OCI-LY1 (cell line): ENCODE data around the gene SCPEP1.
"Not testable (repeated sequence)": the region's sequence is repeated elsewhere in the genome, so short reads cannot be mapped to it uniquely, and the experiment has no call there.

Experiments used
- H2AFZ ChIP-seq: fragments of 200-600 bp; sonication (generic), shearing (Covaris generic); 2 replicates; pipeline ENCODE4 v1.6.0; 2014; ENCODE audit warnings: antibody characterized with exemption, mild to moderate bottlenecking, low read length
- H3F3A ChIP-seq: fragments of 200-600 bp; sonication (generic), shearing (Covaris generic); 2 replicates; pipeline ENCODE4 v1.6.0; 2014; ENCODE audit warnings: mild to moderate bottlenecking, antibody characterized with exemption, low read length, moderate library complexity; ENCODE audit not compliant: insufficient read depth
- H3K27ac ChIP-seq: fragments of 200-600 bp; sonication (generic); 2 replicates; pipeline ENCODE4 v1.5.1; 2014; ENCODE audit warnings: low read length, mixed run types, mild to moderate bottlenecking, low read depth; ENCODE audit not compliant: poor library complexity, severe bottlenecking
- H3K27me3 ChIP-seq: fragments of 200-600 bp; sonication (generic); 2 replicates; pipeline ENCODE4 v1.6.0; 2014; ENCODE audit warnings: antibody characterized with exemption, mild to moderate bottlenecking, low read length, moderate library complexity; ENCODE audit not compliant: insufficient read depth
- H3K36me3 ChIP-seq: fragments of 200-600 bp; sonication (generic); 2 replicates; pipeline ENCODE4 v1.6.1; 2014; ENCODE audit warnings: mild to moderate bottlenecking, antibody characterized with exemption, low read length, moderate library complexity, mixed read lengths; ENCODE audit not compliant: insufficient read depth
- H3K4me1 ChIP-seq: fragments of 200-600 bp; sonication (generic); 2 replicates; pipeline ENCODE4 v1.5.1; 2014; ENCODE audit warnings: mild to moderate bottlenecking, low read length, moderate library complexity; ENCODE audit not compliant: insufficient read depth, severe bottlenecking
- H3K4me2 ChIP-seq: fragments of 200-600 bp; sonication (generic), shearing (Covaris generic); 2 replicates; pipeline ENCODE4 v1.6.1; 2014; ENCODE audit warnings: low read length
- H3K4me3 ChIP-seq: fragments of 200-600 bp; sonication (generic); 2 replicates; pipeline ENCODE4 v1.5.1; 2014; ENCODE audit warnings: low read length, low read depth, mild to moderate bottlenecking, mixed read lengths; ENCODE audit not compliant: poor library complexity, severe bottlenecking
- H3K79me2 ChIP-seq: fragments of 200-600 bp; shearing (Covaris generic); 2 replicates; pipeline ENCODE4 v1.6.1; 2016; ENCODE audit warnings: mixed run types, low read length, mixed read lengths; ENCODE audit not compliant: insufficient read depth
- H3K9ac ChIP-seq: fragments of 200-600 bp; sonication (generic), shearing (Covaris generic); 2 replicates; pipeline ENCODE4 v1.6.1; 2014; ENCODE audit warnings: mild to moderate bottlenecking, low read length, mixed read lengths
- H3K9me2 ChIP-seq: fragments of 200-600 bp; sonication (generic), shearing (Covaris generic); 2 replicates; pipeline ENCODE4 v1.6.1; 2014; ENCODE audit warnings: low read depth, mild to moderate bottlenecking, low read length, mixed read lengths
- H3K9me3 ChIP-seq: fragments of 200-600 bp; shearing (Covaris generic); 2 replicates; pipeline ENCODE4 v1.6.1; 2014; ENCODE audit warnings: low read length, mixed read lengths
- H4K20me1 ChIP-seq: fragments of 200-600 bp; sonication (generic), shearing (Covaris generic); 2 replicates; pipeline ENCODE4 v1.6.0; 2016; ENCODE audit warnings: mild to moderate bottlenecking, low read length; ENCODE audit not compliant: insufficient read depth
- EZH2 ChIP-seq: fragments of 200-600 bp; sonication (generic), shearing (Covaris generic); IDR thresholded peaks from 2 replicates; pipeline ENCODE4 v1.8.0; 2017; ENCODE audit warnings: borderline replicate concordance, mixed run types, mild to moderate bottlenecking, antibody characterized with exemption, low read length, moderate library complexity, mixed read lengths
- TF ChIP-seq, protein P1 (sequence below): fragments of 200-600 bp; sonication (generic), shearing (Covaris generic); IDR thresholded peaks from 2 replicates; pipeline ENCODE4 v1.5.1; 2017; ENCODE audit warnings: mild to moderate bottlenecking, antibody characterized with exemption, low read length, moderate library complexity, mixed read lengths

SCPEP1 gene

DNA sequence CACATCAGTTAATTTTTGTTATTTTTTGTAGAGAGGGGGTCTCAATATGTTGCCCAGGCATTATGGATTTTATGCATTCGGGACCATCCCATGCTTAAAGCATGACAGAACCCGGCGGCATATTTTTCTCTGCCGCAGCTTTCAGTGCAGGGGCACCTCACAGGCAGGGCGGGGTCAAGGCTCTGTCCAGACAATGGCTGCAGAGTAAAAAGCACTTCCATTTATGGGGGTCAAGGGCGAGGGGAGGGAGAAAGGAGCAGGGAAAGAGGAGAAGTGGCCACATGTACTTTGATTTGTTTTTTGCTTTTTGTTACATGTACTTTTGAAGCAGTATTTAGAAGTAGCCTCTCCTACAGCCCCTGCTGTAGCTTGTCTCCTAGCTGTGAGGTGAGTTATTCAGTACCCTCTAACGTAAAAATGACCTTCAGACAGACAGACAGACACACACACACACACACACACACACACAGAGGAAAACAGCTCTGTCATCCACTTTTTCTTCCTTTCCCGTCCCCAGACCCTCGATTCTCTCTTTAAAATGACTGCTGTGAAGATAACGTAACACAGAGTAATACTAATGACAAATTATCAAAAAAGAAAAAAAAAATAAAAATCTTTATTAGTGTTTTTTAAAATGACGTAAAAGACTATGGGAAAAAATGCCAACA, 856 bp upstream of the SCPEP1 start:
- Histone ChIP-seq H3K36me3 (no peaks in the 10 kb centered on the region; the same call in 1 of the 2 replicates), H3K9me3 (no peaks in the 10 kb centered on the region), H3K27ac (no peak overlapping the region), H3K4me2 (peak overlapping the region; percentile 75), H3F3A (no peaks in the 10 kb centered on the region), H3K4me1 (peaks cover 25% of the 10 kb centered on the region), H3K9ac (peak overlapping the region; percentile 42; the same call in 1 of the 2 replicates), H2AFZ (0 out of 2 replicates have a peak overlapping the region, but pooled peaks have one; percentile 23), H3K27me3 (no peaks in the 10 kb centered on the region; the same call in 1 of the 2 replicates), H3K79me2 (no peaks in the 10 kb centered on the region), H3K4me3 (peak overlapping the region; percentile 68), H3K9me2 (no peaks in the 10 kb centered on the region), H4K20me1 (no peaks in the 10 kb centered on the region)
- no peak for TF ChIP-seq EZH2
- TF ChIP-seq, protein P1, sequence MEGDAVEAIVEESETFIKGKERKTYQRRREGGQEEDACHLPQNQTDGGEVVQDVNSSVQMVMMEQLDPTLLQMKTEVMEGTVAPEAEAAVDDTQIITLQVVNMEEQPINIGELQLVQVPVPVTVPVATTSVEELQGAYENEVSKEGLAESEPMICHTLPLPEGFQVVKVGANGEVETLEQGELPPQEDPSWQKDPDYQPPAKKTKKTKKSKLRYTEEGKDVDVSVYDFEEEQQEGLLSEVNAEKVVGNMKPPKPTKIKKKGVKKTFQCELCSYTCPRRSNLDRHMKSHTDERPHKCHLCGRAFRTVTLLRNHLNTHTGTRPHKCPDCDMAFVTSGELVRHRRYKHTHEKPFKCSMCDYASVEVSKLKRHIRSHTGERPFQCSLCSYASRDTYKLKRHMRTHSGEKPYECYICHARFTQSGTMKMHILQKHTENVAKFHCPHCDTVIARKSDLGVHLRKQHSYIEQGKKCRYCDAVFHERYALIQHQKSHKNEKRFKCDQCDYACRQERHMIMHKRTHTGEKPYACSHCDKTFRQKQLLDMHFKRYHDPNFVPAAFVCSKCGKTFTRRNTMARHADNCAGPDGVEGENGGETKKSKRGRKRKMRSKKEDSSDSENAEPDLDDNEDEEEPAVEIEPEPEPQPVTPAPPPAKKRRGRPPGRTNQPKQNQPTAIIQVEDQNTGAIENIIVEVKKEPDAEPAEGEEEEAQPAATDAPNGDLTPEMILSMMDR = no peak

DNA sequence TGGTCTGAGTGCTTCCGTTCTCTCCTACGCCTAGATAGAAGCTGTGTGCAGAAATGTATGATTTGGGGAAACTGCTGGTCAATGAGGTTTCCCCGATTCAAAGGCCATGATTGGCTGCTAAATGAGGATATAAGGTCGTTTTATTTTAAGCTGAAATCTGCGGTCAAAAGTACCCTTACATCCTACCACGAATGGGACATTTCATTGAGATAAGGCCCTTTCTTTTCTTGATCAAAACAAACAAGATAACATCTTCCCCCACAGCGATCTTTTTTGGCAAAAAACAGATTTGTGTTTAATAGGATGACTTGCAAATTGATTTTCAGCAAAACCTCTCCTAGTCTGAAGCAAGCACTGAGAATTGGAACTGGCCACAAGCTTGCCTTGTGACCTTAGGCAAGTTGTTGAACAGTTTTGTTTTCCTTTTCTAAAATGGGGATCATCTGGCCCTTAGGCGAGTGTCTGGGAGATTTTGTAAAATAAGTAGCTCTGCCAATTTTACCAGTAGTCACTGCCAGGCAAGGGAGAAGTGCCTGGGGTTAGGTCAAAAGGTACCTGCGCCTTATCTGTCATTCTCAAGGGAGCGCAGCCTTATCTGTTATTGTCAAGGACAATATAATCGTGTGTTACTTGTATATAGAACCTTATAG, 635 bp downstream of the SCPEP1 start:
- TF ChIP-seq EZH2 = no peak
- TF ChIP-seq, protein P1 = no peak
- peak overlapping the region; percentile 75 for H3K4me2 ChIP-seq
- no peaks in the 10 kb centered on the region for H3K9me3 ChIP-seq
- H3K79me2 ChIP-seq = no peaks in the 10 kb centered on the region
- peak overlapping the region; percentile 68 for H3K4me3 ChIP-seq
- H3K36me3 ChIP-seq = no peaks in the 10 kb centered on the region
- peak overlapping the region; percentile 64 for H3K9ac ChIP-seq
- peak overlapping the region; percentile 25 for H3K27ac ChIP-seq
- no peaks in the 10 kb centered on the region for H4K20me1 ChIP-seq
- no peaks in the 10 kb centered on the region; the same call in 1 of the 2 replicates for H3K27me3 ChIP-seq
- H3K9me2 ChIP-seq = no peaks in the 10 kb centered on the region
- H2AFZ ChIP-seq = no peak overlapping the region
- H3K4me1 ChIP-seq = peaks cover 33% of the 10 kb centered on the region
- H3F3A ChIP-seq = no peaks in the 10 kb centered on the region

DNA sequence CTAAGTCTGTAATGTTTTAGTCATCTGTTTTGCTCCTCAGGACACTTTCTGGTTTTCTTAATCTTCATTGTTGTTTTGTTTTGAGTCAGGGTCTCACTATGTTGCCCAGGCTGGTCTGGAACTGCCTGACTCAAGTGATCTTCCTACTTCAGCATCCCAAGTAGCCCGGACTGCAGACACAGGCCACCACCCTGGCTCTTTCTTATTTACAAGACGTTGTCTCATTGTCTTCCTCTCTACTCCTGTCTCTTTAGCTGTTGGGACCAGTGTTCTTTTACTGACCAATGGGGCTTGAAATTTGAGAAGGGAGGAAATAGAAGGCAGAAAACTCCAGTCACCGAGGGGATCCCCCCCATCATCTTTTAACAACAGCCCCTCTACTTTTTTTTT, 1.2 kb downstream of the SCPEP1 start:
- no peak for TF ChIP-seq EZH2
- TF ChIP-seq, protein P1 = no peak
- Histone ChIP-seq H3K27ac (peak overlapping the region; percentile 25), H4K20me1 (no peaks in the 10 kb centered on the region), H3K27me3 (no peaks in the 10 kb centered on the region; the same call in 1 of the 2 replicates), H3K36me3 (no peaks in the 10 kb centered on the region), H3K79me2 (no peaks in the 10 kb centered on the region), H3K9me2 (no peaks in the 10 kb centered on the region), H3K4me1 (peaks cover 33% of the 10 kb centered on the region), H3F3A (no peaks in the 10 kb centered on the region), H2AFZ (no peak overlapping the region), H3K4me3 (peak overlapping the region; percentile 68), H3K4me2 (peak overlapping the region; percentile 75), H3K9ac (peak overlapping the region; percentile 64), H3K9me3 (no peaks in the 10 kb centered on the region)

DNA sequence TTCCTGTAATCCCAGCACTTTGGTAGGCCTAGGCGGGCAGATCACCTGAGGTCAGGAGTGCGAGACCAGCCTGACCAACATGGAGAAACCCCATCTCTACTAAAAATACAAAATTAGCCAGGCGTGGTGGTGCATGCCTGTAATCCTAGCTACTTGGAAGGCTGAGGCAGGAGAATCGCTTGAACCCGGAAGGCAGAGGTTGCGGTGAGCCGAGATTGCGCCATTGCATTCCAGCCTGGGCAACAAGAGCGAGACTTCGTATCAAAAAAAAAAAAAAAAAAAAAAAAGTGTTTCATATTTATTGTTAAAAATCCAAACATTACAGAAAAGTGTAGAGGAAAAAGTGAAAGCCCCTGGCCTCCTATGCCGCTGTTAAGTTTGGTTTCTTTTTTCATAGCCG, 2.6 kb downstream of the SCPEP1 start:
- not testable (repeated sequence) for H3K9me3 ChIP-seq, H4K20me1 ChIP-seq, H2AFZ ChIP-seq, H3K36me3 ChIP-seq, H3K9ac ChIP-seq, H3K4me2 ChIP-seq, H3K27me3 ChIP-seq, H3K27ac ChIP-seq, H3K79me2 ChIP-seq, H3K9me2 ChIP-seq, H3F3A ChIP-seq, H3K4me3 ChIP-seq
- H3K4me1 ChIP-seq = peaks cover 33% of the 10 kb centered on the region
